Type B pancreatic cell (in vitro differentiated cells): Measurements from ENCODE around the gene HAGHL. TPM values are rescaled to one million over a fixed set of nuclear protein-coding genes. Genes with fewer than 3 reads are reported as not detected.

ENCODE experiments used
- DNase-seq: peaks from one replicate; pipeline ENCODE4 v3.0.0; 2021; ENCODE audit warnings: mixed read lengths; ENCODE audit not compliant: unreplicated experiment; ENCODE audit errors: extremely low spot score
- H3K27ac Mint-ChIP-seq: 2 replicates; pipeline ENCODE4 v1.8.0; 2021; ENCODE audit warnings: mild to moderate bottlenecking, mixed read lengths
- H3K27me3 Mint-ChIP-seq: 2 replicates; pipeline ENCODE4 v1.8.0; 2021; ENCODE audit warnings: mixed read lengths
- H3K36me3 Mint-ChIP-seq: 2 replicates; pipeline ENCODE4 v1.8.0; 2021; ENCODE audit warnings: mixed read lengths
- H3K4me1 Mint-ChIP-seq: one replicate; pipeline ENCODE4 v1.8.0; 2021; ENCODE audit warnings: mixed read lengths; ENCODE audit not compliant: unreplicated experiment
- H3K4me3 Mint-ChIP-seq: 2 replicates; pipeline ENCODE4 v1.8.0; 2021; ENCODE audit warnings: mild to moderate bottlenecking, mixed read lengths
- H3K9me3 Mint-ChIP-seq: 2 replicates; pipeline ENCODE4 v1.8.0; 2021; ENCODE audit warnings: mixed read lengths
- CTCF ChIP-seq: fragments of 200-600 bp; sonication (generic); conservative IDR thresholded peaks from 2 replicates; pipeline ENCODE4 v1.5.0; 2021; ENCODE audit warnings: antibody characterized with exemption, mild to moderate bottlenecking
- long read RNA-seq: library from polyadenylated mRNA; unstranded; transcript quantifications from one replicate; pipeline ENCODE4 v2.0.0, GENCODE V29; 2020
- total RNA-seq: library from RNA; stranded (reverse); gene quantifications from 2 replicates; pipeline ENCODE4 v1.2.1, GENCODE V29; 2021; ENCODE audit warnings: low replicate concordance

The HAGHL gene
- 5.6 and 8.5 TPM in 2 replicates for total RNA-seq
- long read RNA-seq, partial matches to known transcripts, result 0 of 4 reads
- long read RNA-seq, other reads (novel, unspliced or antisense), result 3 of 4 reads

GRCh38 chr16:726438-727290 lies at the start of gene HAGHL, which contains the start of gene CCDC78:
TSS of gene HAGHL (plus strand) at chr16:727106. CDS start at chr16:727510, 404 bp downstream.
TSS of gene CCDC78 (minus strand) at chr16:726443. CDS start at chr16:726367, 76 bp downstream.
- Mint-ChIP-seq H3K4me1 (no peaks in the 10 kb centered on the region), H3K4me3 (peak within 1 kb of the TSS; percentile 74), H3K36me3 (no peaks in the 10 kb centered on the region), H3K9me3 (no peaks in the 10 kb centered on the region), H3K27me3 (no peaks in the 10 kb centered on the region), H3K27ac (peak within 1 kb of the TSS; percentile 46)
- no peak for TF ChIP-seq CTCF
- DNase-seq, result no peak

GRCh38 chr16:677316-678190 lies 49.4 kb upstream of the HAGHL start:
- H3K4me3 Mint-ChIP-seq, result no peak overlapping the region

GRCh38 chr16:678209-678857 lies 48.6 kb upstream of the HAGHL start:
- Mint-ChIP-seq H3K36me3 (peaks cover 4% of the 10 kb centered on the region), H3K27me3 (peaks cover 5% of the 10 kb centered on the region), H3K4me3 (no peak overlapping the region), H3K4me1 (peaks cover 3% of the 10 kb centered on the region), H3K9me3 (no peaks in the 10 kb centered on the region), H3K27ac (no peak overlapping the region)
- no peak for DNase-seq
- TF ChIP-seq CTCF, result no peak

More at GRCh38 chr16:677316-678190, 49.4 kb upstream of the HAGHL start:
- Mint-ChIP-seq H3K36me3 (peaks cover 2% of the 10 kb centered on the region), H3K4me1 (peaks cover 2% of the 10 kb centered on the region), H3K27me3 (peaks cover 5% of the 10 kb centered on the region), H3K27ac (no peak overlapping the region), H3K9me3 (no peaks in the 10 kb centered on the region)
- TF ChIP-seq CTCF, result no peak
- DNase-seq, result no peak

GRCh38 chr16:678858-679813 lies 47.8 kb upstream of the HAGHL start:
- no peaks in the 10 kb centered on the region for H3K9me3 Mint-ChIP-seq
- peak overlapping the region; percentile 36 for H3K27ac Mint-ChIP-seq
- peaks cover 4% of the 10 kb centered on the region for H3K36me3 Mint-ChIP-seq
- H3K4me1 Mint-ChIP-seq, result peaks cover 3% of the 10 kb centered on the region
- no peak for TF ChIP-seq CTCF
- H3K4me3 Mint-ChIP-seq, result peak overlapping the region; percentile 84
- no peak for DNase-seq
- H3K27me3 Mint-ChIP-seq, result peaks cover 5% of the 10 kb centered on the region
